GM19351 (cell line): ENCODE results near the gene DCN.
A peak's percentile ranks its signal among the peaks of the same experiment; 100 is the strongest.

Experiments used
- ATAC-seq: cut with Tn5 transposase; IDR thresholded peaks from one replicate; pipeline ENCODE4 v1.9.1; 2021; ENCODE audit warnings: mild to moderate bottlenecking, moderate library complexity; ENCODE audit not compliant: unreplicated experiment

Gene DCN

DNA sequence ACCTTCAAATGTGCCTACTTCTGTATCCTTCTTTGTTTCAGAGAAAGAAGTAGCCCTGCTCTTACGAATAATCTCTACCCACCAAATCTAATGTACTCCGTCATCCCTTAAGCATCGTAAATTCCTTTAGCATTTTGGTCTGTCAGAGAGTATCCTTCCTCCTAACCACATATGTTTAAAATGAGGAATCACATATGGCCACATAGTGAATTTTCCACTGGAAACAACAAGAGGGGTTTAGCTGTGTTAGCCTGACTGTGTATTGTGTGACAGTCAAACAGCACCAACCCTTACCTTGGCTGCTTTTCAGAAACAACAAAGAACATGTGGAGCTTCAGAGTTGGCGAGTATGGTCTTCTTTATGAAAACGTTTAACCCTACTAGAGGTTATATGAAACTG is 76.8 kb downstream of the DCN start:
- ATAC-seq = no peak

DNA sequence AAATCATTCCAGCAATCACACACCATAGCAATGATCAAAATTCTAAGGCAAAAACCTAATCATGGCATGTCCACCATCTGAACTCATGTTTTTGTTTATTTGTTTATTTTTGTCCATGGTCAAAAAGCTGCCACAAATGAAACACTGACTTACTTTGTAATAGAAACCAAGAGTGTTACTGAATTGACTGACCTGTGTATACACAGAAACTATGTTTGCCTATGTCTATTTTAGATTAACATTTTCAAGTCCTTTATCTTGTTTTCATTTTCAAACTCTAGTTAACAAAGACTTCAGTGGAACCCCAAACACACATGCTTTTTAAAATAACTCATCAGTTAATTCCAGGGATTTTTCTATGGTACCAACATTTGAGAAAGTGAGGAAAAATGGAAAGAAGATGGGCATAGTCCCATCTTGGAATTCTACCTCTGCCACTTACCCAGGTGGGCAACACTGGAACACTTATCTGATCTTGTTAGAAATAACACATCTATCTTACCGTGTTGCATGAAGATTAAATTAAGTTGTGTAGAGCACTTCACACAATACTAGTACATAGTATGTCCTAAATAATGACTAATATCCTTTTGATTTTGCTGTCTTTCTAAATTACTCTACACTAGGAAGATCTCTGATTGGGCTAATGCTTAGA is 77.7 kb downstream of the DCN start:
- ATAC-seq = peak; percentile 63

DNA sequence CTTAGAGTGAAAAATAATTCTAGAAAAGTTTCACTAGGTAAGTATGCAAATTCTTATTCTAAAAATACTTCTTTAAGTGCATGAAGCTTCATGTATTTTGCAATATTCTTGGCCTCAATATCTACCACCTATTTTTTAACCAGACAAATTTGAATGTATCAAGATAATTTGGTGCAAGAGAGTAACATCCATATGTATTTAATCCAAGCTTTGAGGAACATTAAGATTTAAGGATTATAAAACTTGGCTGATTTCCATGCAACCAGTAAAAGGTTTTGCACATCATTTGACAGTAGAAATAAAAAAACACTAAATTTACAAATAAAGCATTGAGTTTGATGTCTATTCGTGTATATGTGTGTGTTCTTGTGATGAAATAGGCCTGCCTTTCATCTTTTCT is 79.0 kb downstream of the DCN start:
- ATAC-seq = no peak

DNA sequence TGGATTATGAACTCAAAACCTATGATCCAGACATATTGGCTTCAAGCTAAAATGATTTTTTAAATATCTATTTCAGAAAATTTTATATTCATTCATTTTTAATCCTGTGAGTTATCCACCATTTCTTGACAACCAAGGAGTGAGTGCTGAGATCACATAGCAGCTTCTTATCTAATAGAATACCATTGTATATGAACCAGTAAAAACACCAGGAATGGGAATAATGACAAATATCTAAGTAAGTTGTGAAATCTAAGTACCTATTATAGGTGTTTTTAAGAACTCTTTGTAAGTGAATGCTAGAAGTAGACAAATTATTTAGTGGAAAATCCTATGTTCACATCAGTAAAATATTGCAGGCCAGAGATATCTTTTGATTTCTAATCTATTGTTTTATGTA is 79.5 kb downstream of the DCN start:
- ATAC-seq = no peak

DNA sequence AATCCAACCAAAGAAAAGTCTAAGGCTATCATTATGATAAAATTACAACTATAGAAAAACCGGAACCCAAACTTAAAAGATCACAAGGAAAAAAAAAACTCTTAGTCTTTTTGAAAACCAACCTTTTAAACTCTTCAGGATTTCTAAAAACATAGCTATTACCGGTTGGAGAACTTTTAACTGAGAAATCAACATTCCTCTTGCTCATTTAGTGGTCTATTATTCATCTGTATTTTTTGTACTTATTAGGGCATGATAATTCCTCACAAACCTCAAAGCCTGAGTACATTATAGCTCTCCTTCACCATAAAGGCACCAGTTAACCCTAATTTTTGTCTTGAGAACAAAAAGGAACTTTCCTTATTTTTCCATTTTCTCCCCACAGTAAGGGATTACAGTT is 81.7 kb downstream of the DCN start:
- ATAC-seq = no peak

DNA sequence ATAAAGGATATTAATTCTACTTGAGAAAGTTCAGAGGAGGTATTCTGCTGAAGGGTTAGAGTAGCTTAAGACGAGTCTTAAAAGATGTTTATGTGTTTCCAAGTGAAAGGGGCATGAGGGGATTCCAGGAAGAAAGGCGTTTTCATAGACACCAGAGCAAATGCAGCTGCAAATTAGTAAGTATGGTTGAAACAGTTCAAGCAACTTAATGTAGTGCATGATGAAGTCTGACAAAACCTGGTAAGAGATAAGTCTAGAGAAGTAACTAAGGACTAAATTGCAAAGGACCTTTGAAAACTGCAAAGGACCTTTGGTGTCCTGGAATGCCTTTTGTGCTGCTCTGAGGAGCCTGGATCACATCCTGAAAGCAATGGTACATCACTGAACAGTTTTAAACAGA is 82.8 kb downstream of the DCN start:
- ATAC-seq = no peak

DNA sequence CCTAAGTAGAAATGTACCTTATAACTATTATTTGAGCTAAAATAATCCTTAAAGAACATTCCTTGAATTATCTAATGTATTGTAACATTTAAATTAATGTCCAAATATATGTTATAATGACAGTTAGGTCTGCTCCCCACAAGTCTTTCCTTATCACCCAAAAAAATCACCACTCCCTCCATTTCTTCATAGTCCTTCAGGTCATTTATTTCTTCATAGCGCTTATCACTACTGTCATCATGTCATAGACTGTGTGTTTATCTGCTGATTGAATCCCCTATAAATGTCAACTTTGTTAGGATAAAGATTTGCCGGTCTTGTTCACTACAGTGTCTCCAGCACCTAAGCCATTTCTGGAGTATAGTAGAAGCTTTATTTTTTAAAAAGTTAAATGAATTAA is 83.3 kb downstream of the DCN start:
- no peak for ATAC-seq

DNA sequence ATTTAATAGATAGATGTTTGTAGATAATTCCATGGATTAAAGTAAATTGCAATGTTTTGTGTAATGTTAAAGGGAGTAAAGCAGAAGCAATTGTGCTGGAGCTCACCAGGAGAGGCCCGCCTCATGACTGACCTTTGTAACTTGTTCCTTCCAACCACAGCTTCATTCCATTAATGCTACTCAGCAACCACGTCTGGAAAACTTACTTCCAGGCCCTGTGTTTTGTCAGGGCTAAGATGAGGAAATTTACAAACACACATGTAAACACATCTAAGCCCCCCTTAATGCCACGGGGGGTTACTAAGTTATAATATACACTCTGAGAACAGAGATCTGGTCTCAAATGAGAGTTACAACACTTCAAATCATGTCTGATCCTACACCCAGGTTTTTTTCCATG is 83.7 kb downstream of the DCN start:
- no peak for ATAC-seq

DNA sequence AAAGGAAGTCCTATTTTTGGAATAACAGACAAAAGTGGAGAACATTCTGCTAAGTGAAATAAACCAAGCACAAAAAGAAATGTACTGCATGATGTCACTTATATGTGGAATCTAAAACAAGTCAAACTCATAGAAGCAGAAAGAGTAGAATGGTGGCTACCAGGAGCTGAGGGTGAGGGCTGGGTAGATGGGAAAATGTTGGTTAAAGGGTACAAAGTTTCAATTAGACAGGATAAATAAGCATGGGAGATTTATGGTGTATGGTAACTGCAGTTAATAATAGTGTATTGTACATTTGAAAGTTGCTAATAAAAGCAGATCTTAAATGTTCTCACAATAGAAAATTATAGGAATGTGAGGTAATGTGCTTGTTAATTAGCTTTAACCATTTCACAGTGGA is 84.2 kb downstream of the DCN start:
- ATAC-seq = no peak

DNA sequence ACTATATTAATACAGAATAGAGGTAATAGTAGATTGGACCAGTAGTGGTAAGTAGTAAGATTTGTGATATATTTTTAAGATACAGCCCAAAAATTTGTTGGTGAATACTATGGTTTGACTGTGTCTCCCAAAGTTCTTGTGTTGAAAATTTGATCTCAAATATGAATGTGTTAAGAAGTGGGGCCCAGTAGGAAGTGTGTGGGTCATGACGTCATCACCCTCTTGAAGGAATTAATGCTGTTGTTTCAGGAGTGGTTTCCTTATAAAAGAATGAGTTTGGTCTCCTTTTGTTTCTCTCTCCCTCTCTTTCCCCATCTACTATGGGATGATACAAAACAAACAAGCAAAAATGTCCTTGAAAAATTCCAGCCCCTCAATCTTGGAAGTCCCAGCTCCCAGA is 87.7 kb downstream of the DCN start:
- ATAC-seq = no peak

DNA sequence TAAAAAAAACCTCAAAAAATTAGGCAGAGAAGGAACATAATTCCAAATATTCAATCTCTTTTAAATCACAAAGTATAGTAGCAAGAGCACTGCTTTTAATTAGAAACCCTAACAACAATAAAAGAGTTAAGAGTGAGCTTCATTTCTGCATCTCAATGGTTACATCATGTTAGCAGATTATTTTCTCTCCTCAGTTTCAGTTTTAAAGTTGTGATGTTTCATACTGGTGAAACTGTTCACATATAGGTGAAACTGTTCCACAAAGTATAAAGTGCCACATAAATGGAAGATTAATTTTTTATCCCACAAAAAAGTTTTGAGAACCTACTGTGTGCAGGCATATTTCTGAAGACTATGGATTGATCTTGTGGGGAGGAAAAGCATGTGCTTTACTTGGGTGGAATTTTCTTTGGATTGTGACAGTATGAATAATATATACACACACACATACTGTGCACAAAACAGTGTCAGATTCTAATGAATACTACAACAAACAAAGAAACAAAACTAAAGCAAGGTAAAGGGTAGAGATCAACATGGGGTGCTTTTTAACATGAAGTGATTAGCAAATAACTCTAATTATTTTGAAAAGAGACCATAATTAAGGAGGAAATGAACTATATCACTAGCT is 88.5 kb downstream of the DCN start:
- ATAC-seq = no peak

DNA sequence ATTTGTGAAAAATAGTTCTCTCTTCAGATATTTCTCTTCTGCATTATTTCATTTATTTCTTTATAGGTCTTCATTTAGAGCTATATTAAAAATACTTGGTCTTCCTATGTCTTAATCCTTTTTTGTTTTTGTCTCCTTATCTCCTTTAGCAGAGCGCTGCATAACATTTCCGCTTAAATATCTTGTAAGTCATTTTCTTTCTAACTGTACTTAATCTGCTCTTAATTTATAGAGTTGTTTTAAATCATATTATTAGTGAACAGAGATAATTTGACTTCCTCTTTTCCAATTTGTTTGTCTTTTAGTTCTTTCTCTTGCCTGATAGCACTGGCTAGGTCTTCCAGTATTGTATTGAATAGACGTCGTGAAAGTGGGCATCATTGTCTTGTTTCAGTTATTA is 89.3 kb downstream of the DCN start:
- ATAC-seq = no peak

DNA sequence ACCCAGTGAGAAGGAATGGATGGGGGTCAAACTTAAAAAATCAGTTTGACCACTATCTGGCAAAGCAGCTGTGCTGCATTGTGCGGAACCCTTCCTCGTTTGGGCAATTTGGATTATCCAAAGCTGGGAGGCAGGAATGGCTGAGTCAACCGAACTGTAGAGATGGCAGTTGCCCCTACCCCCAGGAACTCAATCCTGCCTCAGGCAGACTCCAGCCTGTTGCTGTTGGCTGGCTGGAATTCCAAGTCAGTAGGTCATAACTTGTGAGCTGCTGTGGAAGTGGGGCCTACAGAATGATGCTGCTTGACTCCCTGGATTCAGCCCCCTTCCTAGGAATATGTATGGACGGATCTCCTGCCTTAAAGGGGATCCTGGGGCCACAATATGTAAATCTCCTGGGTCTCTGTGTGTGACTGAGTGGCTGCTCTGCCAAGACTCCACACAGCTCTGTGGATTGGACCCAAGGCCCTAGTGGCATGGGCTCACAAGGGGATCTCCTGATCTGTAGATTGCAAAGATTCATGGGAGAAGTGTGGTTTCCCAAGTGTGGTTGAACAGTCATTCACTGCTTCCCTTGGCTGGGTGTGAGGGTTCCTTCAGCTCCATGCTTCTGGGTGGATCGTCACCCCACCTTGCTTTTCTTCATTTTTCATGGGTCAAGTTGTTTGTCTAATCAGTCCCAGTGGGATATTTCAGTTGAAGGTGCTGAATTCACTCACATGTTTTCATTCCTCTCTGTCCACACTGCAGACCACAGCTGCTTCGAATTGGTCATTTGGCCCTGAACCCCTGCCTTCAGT is 90.5 kb downstream of the DCN start:
- no peak for ATAC-seq
